ENCODE results near the gene ACAN.

DNA sequence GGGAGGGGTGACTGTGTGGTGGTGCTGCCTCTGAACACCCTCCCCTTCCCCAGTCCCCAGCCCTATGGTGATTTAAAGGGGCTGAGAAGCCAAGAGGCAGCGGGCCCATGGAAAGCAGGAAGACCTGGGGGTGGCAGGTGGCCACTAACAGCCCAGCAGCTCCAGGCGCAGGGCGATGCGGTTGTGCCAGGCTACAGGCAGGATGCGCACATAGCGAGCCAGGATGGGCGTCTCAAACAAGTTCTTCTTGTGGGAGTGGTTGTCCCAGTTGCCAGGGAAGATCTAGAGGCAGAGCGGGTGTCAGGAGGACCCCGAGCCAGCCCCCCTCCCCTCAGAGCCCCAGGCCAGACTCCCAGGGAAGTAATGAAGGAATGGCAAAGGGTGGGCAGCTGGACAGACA is 96.0 kb downstream of the ACAN start:
- TF ChIP-seq NBN (IDR thresholded peaks at IDR 0.05) (no peak), SMARCA5 (IDR thresholded peaks at IDR 0.05) (no peak), NFYA (IDR thresholded peaks at IDR 0.05; ENCODE audit: borderline replicate concordance, low read depth, low read length) (no peak), RAD21 (IDR thresholded peaks at IDR 0.05; ENCODE audit: insufficient read depth, low read depth, low read length) (no peak), SMC3 (IDR thresholded peaks at IDR 0.05; ENCODE audit: borderline replicate concordance, low read length) (no peak), NR2F1 (conservative IDR thresholded peaks at IDR 0.05) (no peak), HCFC1 (IDR thresholded peaks at IDR 0.05; ENCODE audit: low read length) (no peak), NR2C2 (IDR thresholded peaks at IDR 0.05; ENCODE audit: borderline replicate concordance, control insufficient read depth, insufficient read length, low read depth) (no peak), POLR2AphosphoS5 (IDR thresholded peaks at IDR 0.05; ENCODE audit: low read length) (no peak), WRNIP1 (IDR thresholded peaks at IDR 0.05; ENCODE audit: borderline replicate concordance, low read depth, low read length) (no peak)
- TF ChIP-seq, protein P1, sequence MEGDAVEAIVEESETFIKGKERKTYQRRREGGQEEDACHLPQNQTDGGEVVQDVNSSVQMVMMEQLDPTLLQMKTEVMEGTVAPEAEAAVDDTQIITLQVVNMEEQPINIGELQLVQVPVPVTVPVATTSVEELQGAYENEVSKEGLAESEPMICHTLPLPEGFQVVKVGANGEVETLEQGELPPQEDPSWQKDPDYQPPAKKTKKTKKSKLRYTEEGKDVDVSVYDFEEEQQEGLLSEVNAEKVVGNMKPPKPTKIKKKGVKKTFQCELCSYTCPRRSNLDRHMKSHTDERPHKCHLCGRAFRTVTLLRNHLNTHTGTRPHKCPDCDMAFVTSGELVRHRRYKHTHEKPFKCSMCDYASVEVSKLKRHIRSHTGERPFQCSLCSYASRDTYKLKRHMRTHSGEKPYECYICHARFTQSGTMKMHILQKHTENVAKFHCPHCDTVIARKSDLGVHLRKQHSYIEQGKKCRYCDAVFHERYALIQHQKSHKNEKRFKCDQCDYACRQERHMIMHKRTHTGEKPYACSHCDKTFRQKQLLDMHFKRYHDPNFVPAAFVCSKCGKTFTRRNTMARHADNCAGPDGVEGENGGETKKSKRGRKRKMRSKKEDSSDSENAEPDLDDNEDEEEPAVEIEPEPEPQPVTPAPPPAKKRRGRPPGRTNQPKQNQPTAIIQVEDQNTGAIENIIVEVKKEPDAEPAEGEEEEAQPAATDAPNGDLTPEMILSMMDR (IDR thresholded peaks at IDR 0.05 in 2 of 3, conservative IDR thresholded peaks at IDR 0.05 in 1 of 3; ENCODE audit: control insufficient read depth in 2 of 3, extremely low read depth in 1 of 3, insufficient read depth in 1 of 3, low read depth in 3 of 3, low read length in 3 of 3): no peak

Measured in GM12878 (cell line).